Measurements from ENCODE around the gene UCN3.

UCN3 gene

DNA sequence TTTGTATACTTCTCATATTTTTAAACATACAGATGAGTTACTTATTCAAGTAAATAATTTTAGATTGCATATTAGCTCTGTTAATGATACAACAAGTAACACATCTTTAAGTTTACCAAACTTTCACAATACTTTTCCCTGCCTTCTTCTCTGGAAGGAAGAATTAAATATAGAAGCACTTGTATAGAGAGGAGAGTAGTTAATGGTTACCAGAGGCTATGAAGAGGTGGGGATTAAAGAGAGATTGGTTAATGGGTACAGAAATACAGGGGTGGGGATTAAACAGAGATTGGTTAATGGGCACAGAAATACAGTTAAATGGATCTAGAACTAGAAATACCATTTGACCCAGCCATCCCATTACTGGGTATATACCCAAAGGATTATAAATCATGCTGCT lies 20.0 kb upstream of the UCN3 start:
- Histone ChIP-seq H3K4me3 (ENCODE audit: low read depth, low read length) (no peak overlapping the region), H3K9me3 (ENCODE audit: severe bottlenecking) (no peaks in the 10 kb centered on the region), H3K27ac (no peak overlapping the region), H3K27me3 (ENCODE audit: insufficient read depth, low read depth, severe bottlenecking) (peaks cover 3% of the 10 kb centered on the region), H3K36me3 (no peaks in the 10 kb centered on the region)
- DNase-seq, result no peak
- TF ChIP-seq, protein P1, sequence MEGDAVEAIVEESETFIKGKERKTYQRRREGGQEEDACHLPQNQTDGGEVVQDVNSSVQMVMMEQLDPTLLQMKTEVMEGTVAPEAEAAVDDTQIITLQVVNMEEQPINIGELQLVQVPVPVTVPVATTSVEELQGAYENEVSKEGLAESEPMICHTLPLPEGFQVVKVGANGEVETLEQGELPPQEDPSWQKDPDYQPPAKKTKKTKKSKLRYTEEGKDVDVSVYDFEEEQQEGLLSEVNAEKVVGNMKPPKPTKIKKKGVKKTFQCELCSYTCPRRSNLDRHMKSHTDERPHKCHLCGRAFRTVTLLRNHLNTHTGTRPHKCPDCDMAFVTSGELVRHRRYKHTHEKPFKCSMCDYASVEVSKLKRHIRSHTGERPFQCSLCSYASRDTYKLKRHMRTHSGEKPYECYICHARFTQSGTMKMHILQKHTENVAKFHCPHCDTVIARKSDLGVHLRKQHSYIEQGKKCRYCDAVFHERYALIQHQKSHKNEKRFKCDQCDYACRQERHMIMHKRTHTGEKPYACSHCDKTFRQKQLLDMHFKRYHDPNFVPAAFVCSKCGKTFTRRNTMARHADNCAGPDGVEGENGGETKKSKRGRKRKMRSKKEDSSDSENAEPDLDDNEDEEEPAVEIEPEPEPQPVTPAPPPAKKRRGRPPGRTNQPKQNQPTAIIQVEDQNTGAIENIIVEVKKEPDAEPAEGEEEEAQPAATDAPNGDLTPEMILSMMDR (IDR thresholded peaks at IDR 0.05; ENCODE audit: low read depth, low read length), result no peak

DNA sequence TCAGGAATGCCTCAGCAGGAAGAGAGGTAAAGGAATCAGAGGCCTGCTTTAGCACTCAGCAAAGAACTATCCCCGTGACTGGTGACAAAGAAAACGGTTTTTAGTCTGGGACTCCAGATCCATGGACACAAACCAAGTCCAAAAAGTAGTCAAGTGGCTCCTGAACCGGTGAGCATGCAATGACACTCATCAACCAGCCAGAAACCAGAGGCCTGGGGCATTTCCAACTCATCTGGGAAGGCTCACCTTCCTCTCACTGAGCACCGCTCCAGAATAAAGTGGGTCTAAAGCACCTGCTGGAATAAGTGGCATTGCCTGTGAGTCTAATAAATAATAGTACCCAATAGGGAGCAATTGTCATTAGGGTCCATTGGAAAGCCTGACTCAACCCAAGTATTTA lies 17.9 kb upstream of the UCN3 start:
- TF ChIP-seq, protein P1 (IDR thresholded peaks at IDR 0.05; ENCODE audit: low read depth, low read length), result no peak
- no peak overlapping the region for H3K27ac ChIP-seq
- peaks cover 3% of the 10 kb centered on the region for H3K27me3 ChIP-seq (ENCODE audit: insufficient read depth, low read depth, severe bottlenecking)
- no peak for DNase-seq
- H3K9me3 ChIP-seq (ENCODE audit: severe bottlenecking), result no peaks in the 10 kb centered on the region
- no peaks in the 10 kb centered on the region for H3K36me3 ChIP-seq
- H3K4me3 ChIP-seq (ENCODE audit: low read depth, low read length), result no peak overlapping the region

DNA sequence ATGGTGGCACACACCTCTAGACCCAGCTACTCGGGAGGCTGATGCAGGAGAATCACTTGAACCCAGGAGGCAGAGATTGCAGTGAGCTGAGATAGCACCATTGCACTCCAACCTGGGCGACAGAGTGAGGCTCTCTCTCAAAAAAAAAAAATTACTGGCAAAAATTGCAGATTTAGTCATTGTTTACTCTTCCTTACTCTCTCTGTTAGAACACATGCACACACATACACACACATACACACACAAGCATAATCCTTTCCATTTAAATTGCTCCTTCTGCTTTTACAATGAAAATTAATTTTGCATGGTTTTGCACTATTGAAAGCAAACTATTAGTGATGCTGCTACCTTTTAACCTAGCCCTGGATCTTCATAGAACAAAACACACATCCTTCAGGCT lies 15.4 kb upstream of the UCN3 start:
- Histone ChIP-seq H3K9me3 (ENCODE audit: severe bottlenecking) (no peaks in the 10 kb centered on the region), H3K27me3 (ENCODE audit: insufficient read depth, low read depth, severe bottlenecking) (peaks cover 3% of the 10 kb centered on the region), H3K27ac (no peak overlapping the region), H3K4me3 (ENCODE audit: low read depth, low read length) (no peak overlapping the region), H3K36me3 (no peaks in the 10 kb centered on the region)
- DNase-seq, result no peak
- TF ChIP-seq, protein P1 (IDR thresholded peaks at IDR 0.05; ENCODE audit: low read depth, low read length), result no peak

DNA sequence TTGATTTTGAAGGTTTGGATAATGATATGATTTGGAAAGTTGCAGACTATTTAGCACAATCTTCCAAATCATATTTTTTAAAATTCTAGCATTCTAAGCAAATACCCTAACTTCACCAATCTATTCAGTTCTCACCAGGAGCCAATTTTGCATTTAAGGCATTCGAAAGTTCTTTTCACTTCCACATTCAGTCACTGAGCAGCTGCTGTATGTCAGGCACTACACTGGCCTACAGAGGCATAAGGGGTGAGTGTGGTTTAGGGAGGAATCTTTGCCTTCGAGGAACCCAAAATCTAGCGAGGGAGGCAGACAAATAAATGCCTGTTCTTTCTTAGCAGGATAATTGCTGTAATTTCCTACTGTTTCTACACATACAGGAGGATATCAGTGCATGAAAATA lies 10.7 kb upstream of the UCN3 start:
- peaks cover 3% of the 10 kb centered on the region for H3K27me3 ChIP-seq (ENCODE audit: insufficient read depth, low read depth, severe bottlenecking)
- H3K36me3 ChIP-seq, result no peaks in the 10 kb centered on the region
- H3K4me3 ChIP-seq (ENCODE audit: low read depth, low read length), result no peak overlapping the region
- TF ChIP-seq, protein P1 (IDR thresholded peaks at IDR 0.05; ENCODE audit: low read depth, low read length), result no peak
- DNase-seq, result no peak
- H3K9me3 ChIP-seq (ENCODE audit: severe bottlenecking), result no peaks in the 10 kb centered on the region
- H3K27ac ChIP-seq, result no peak overlapping the region

DNA sequence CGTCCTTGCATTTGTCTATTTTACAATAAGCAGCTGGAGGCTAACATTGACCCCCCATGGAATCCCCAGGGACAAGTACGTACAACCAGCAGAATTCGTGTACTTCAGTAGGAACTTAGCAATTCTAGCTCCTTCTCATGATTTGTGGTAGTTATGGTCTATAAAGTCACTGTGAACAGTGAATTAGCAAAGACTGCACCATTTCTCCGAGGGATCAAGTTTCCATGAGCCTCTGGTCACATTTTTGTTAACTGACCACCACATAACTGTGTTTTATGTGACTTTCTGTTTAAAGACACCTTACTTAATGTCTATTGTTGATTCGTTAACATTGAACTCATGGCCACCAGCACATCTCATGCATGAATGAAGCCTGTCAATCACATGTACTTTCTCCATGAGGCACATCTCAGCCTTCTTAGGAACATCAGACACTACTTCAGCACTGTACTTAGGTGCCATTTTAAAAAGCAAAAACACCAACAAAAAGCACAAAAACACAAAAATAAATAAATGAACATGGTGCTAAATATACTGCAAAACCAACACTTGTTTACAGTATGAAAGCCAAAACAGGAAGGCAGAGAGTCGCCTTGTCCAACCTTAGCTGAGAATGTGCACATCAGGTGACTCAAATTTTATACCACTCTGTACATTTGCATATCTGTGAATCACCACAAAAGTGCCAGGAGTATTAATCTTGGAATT lies 9.0 kb upstream of the UCN3 start:
- peaks cover 3% of the 10 kb centered on the region for H3K27me3 ChIP-seq (ENCODE audit: insufficient read depth, low read depth, severe bottlenecking)
- no peak overlapping the region for H3K27ac ChIP-seq
- DNase-seq, result no peak
- H3K4me3 ChIP-seq (ENCODE audit: low read depth, low read length), result no peak overlapping the region
- no peaks in the 10 kb centered on the region for H3K36me3 ChIP-seq
- TF ChIP-seq, protein P1 (IDR thresholded peaks at IDR 0.05; ENCODE audit: low read depth, low read length), result no peak
- H3K9me3 ChIP-seq (ENCODE audit: severe bottlenecking), result no peaks in the 10 kb centered on the region

DNA sequence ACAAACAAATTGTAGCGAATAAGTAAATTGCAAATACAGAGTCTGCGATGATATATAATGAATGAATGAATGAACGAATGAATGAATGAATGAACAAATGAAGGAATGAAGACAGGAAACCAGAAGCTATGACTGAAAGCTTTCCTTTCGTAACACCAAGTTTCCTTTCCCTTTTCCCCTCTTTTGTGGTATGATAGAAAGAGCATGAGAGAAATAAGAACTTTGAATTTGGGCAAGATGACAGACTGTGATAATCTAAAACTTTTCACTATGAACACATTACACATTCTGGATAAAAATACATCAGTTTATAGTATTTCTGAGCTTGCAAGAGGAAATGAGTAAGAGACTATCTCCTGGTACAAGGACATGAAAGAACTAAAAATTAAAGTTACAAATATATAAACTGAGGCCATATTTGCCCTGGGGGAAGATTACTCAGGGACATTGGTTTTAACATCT lies 8.4 kb upstream of the UCN3 start:
- Histone ChIP-seq H3K9me3 (ENCODE audit: severe bottlenecking) (no peaks in the 10 kb centered on the region), H3K27ac (no peak overlapping the region), H3K36me3 (no peaks in the 10 kb centered on the region), H3K4me3 (ENCODE audit: low read depth, low read length) (no peak overlapping the region), H3K27me3 (ENCODE audit: insufficient read depth, low read depth, severe bottlenecking) (peaks cover 3% of the 10 kb centered on the region)
- DNase-seq, result no peak
- TF ChIP-seq, protein P1 (IDR thresholded peaks at IDR 0.05; ENCODE audit: low read depth, low read length), result no peak
